ENCODE data around the gene TMEM183A.

DNA sequence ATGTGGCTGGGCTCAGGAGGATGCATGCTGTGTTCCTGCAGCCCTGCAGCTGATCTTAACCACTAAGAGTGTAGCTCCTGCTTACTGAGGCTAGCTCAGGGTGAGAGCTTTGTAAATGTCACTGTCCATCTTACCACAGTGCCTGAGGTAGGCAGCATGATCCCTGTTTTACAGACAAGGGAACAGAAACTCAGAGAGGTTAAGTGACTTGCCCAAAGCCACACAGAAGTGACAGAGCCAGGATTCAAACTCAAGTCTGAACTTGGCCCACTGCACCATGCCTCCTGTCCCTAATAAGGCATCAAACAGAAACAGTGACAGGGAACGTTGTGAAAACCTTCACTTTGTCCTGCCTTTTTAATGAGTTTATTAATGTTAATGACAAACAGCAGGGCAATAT lies 47.0 kb downstream of the TMEM183A start:
- TF ChIP-seq CTCF (IDR thresholded peaks at IDR 0.05) (no peak), POLR2A (IDR thresholded peaks at IDR 0.05) (no peak)
